ENCODE data around the gene WWOX.

Gene WWOX

GRCh38 chr16:78571898-78572358, 472.5 kb downstream of the WWOX start:
- no peak overlapping the region for H3K4me3 ChIP-seq (ENCODE audit: low read depth, low read length)
- no peak overlapping the region for H3K27ac ChIP-seq (ENCODE audit: low read depth, low read length)
- H3K9ac ChIP-seq (ENCODE audit: low read depth, low read length): no peak overlapping the region
- H3K36me3 ChIP-seq (ENCODE audit: control insufficient read depth, insufficient read depth, low read length): no peaks in the 10 kb centered on the region
- no peaks in the 10 kb centered on the region for H3K27me3 ChIP-seq (ENCODE audit: control insufficient read depth, insufficient read depth, low read length)
- no peaks in the 10 kb centered on the region for H3K4me1 ChIP-seq (ENCODE audit: control insufficient read depth, insufficient read depth, low read length)
- no peaks in the 10 kb centered on the region for H3K9me3 ChIP-seq (ENCODE audit: control insufficient read depth, insufficient read depth, low read length)

GRCh38 chr16:78574571-78574970, 475.1 kb downstream of the WWOX start:
- H3K9me3 ChIP-seq (ENCODE audit: control insufficient read depth, insufficient read depth, low read length): no peaks in the 10 kb centered on the region
- H3K9ac ChIP-seq (ENCODE audit: low read depth, low read length): no peak overlapping the region
- H3K36me3 ChIP-seq (ENCODE audit: control insufficient read depth, insufficient read depth, low read length): no peaks in the 10 kb centered on the region
- H3K27ac ChIP-seq (ENCODE audit: low read depth, low read length): no peak overlapping the region
- H3K4me1 ChIP-seq (ENCODE audit: control insufficient read depth, insufficient read depth, low read length): no peaks in the 10 kb centered on the region
- no peak overlapping the region for H3K4me3 ChIP-seq (ENCODE audit: low read depth, low read length)
- no peaks in the 10 kb centered on the region for H3K27me3 ChIP-seq (ENCODE audit: control insufficient read depth, insufficient read depth, low read length)

GRCh38 chr16:78576941-78577340, 477.5 kb downstream of the WWOX start:
- no peak overlapping the region for H3K4me3 ChIP-seq (ENCODE audit: low read depth, low read length)
- no peaks in the 10 kb centered on the region for H3K27me3 ChIP-seq (ENCODE audit: control insufficient read depth, insufficient read depth, low read length)
- no peaks in the 10 kb centered on the region for H3K9me3 ChIP-seq (ENCODE audit: control insufficient read depth, insufficient read depth, low read length)
- no peaks in the 10 kb centered on the region for H3K4me1 ChIP-seq (ENCODE audit: control insufficient read depth, insufficient read depth, low read length)
- no peaks in the 10 kb centered on the region for H3K36me3 ChIP-seq (ENCODE audit: control insufficient read depth, insufficient read depth, low read length)
- H3K27ac ChIP-seq (ENCODE audit: low read depth, low read length): no peak overlapping the region
- no peak overlapping the region for H3K9ac ChIP-seq (ENCODE audit: low read depth, low read length)

GRCh38 chr16:78577630-78578029, 478.2 kb downstream of the WWOX start:
- Histone ChIP-seq H3K36me3 (ENCODE audit: control insufficient read depth, insufficient read depth, low read length) (no peaks in the 10 kb centered on the region), H3K27ac (ENCODE audit: low read depth, low read length) (no peak overlapping the region), H3K27me3 (ENCODE audit: control insufficient read depth, insufficient read depth, low read length) (no peaks in the 10 kb centered on the region), H3K9ac (ENCODE audit: low read depth, low read length) (no peak overlapping the region), H3K4me1 (ENCODE audit: control insufficient read depth, insufficient read depth, low read length) (peaks cover 2% of the 10 kb centered on the region), H3K4me3 (ENCODE audit: low read depth, low read length) (no peak overlapping the region), H3K9me3 (ENCODE audit: control insufficient read depth, insufficient read depth, low read length) (no peaks in the 10 kb centered on the region)

GRCh38 chr16:78579020-78579419, 479.6 kb downstream of the WWOX start:
- Histone ChIP-seq H3K27me3 (ENCODE audit: control insufficient read depth, insufficient read depth, low read length) (no peaks in the 10 kb centered on the region), H3K27ac (ENCODE audit: low read depth, low read length) (no peak overlapping the region), H3K4me3 (ENCODE audit: low read depth, low read length) (no peak overlapping the region), H3K36me3 (ENCODE audit: control insufficient read depth, insufficient read depth, low read length) (no peaks in the 10 kb centered on the region), H3K9ac (ENCODE audit: low read depth, low read length) (no peak overlapping the region), H3K9me3 (ENCODE audit: control insufficient read depth, insufficient read depth, low read length) (no peaks in the 10 kb centered on the region), H3K4me1 (ENCODE audit: control insufficient read depth, insufficient read depth, low read length) (peaks cover 15% of the 10 kb centered on the region)

GRCh38 chr16:78583441-78583840, 484.0 kb downstream of the WWOX start:
- H3K27ac ChIP-seq (ENCODE audit: low read depth, low read length): no peak overlapping the region
- no peak overlapping the region for H3K4me3 ChIP-seq (ENCODE audit: low read depth, low read length)
- H3K36me3 ChIP-seq (ENCODE audit: control insufficient read depth, insufficient read depth, low read length): no peaks in the 10 kb centered on the region
- H3K4me1 ChIP-seq (ENCODE audit: control insufficient read depth, insufficient read depth, low read length): peaks cover 16% of the 10 kb centered on the region
- H3K9me3 ChIP-seq (ENCODE audit: control insufficient read depth, insufficient read depth, low read length): no peaks in the 10 kb centered on the region
- no peaks in the 10 kb centered on the region for H3K27me3 ChIP-seq (ENCODE audit: control insufficient read depth, insufficient read depth, low read length)
- H3K9ac ChIP-seq (ENCODE audit: low read depth, low read length): no peak overlapping the region

GRCh38 chr16:78584213-78584860, 484.9 kb downstream of the WWOX start:
- H3K36me3 ChIP-seq (ENCODE audit: control insufficient read depth, insufficient read depth, low read length): no peaks in the 10 kb centered on the region
- H3K27me3 ChIP-seq (ENCODE audit: control insufficient read depth, insufficient read depth, low read length): no peaks in the 10 kb centered on the region
- H3K9me3 ChIP-seq (ENCODE audit: control insufficient read depth, insufficient read depth, low read length): no peaks in the 10 kb centered on the region

GRCh38 chr16:78584991-78585390, 485.5 kb downstream of the WWOX start:
- H3K27me3 ChIP-seq (ENCODE audit: control insufficient read depth, insufficient read depth, low read length): no peaks in the 10 kb centered on the region
- no peak overlapping the region for H3K27ac ChIP-seq (ENCODE audit: low read depth, low read length)
- H3K36me3 ChIP-seq (ENCODE audit: control insufficient read depth, insufficient read depth, low read length): no peaks in the 10 kb centered on the region
- peaks cover 16% of the 10 kb centered on the region for H3K4me1 ChIP-seq (ENCODE audit: control insufficient read depth, insufficient read depth, low read length)
- H3K9me3 ChIP-seq (ENCODE audit: control insufficient read depth, insufficient read depth, low read length): no peaks in the 10 kb centered on the region
- H3K4me3 ChIP-seq (ENCODE audit: low read depth, low read length): no peak overlapping the region
- H3K9ac ChIP-seq (ENCODE audit: low read depth, low read length): no peak overlapping the region

More at GRCh38 chr16:78584213-78584860, 484.9 kb downstream of the WWOX start:
- Histone ChIP-seq H3K4me1 (ENCODE audit: control insufficient read depth, insufficient read depth, low read length) (peaks cover 16% of the 10 kb centered on the region), H3K9ac (ENCODE audit: low read depth, low read length) (no peak overlapping the region), H3K27ac (ENCODE audit: low read depth, low read length) (no peak overlapping the region), H3K4me3 (ENCODE audit: low read depth, low read length) (no peak overlapping the region)

GRCh38 chr16:78589331-78589730, 489.9 kb downstream of the WWOX start:
- H3K9me3 ChIP-seq (ENCODE audit: control insufficient read depth, insufficient read depth, low read length): no peaks in the 10 kb centered on the region
- no peaks in the 10 kb centered on the region for H3K27me3 ChIP-seq (ENCODE audit: control insufficient read depth, insufficient read depth, low read length)
- H3K36me3 ChIP-seq (ENCODE audit: control insufficient read depth, insufficient read depth, low read length): no peaks in the 10 kb centered on the region

GRCh38 chr16:78591682-78592103, 492.2 kb downstream of the WWOX start:
- Histone ChIP-seq H3K36me3 (ENCODE audit: control insufficient read depth, insufficient read depth, low read length) (no peaks in the 10 kb centered on the region), H3K9me3 (ENCODE audit: control insufficient read depth, insufficient read depth, low read length) (no peaks in the 10 kb centered on the region), H3K27ac (ENCODE audit: low read depth, low read length) (no peak overlapping the region), H3K4me1 (ENCODE audit: control insufficient read depth, insufficient read depth, low read length) (0 out of 2 replicates have a peak, but pooled peaks cover 6% of the 10 kb centered on the region), H3K9ac (ENCODE audit: low read depth, low read length) (no peak overlapping the region), H3K4me3 (ENCODE audit: low read depth, low read length) (no peak overlapping the region), H3K27me3 (ENCODE audit: control insufficient read depth, insufficient read depth, low read length) (no peaks in the 10 kb centered on the region)

More at GRCh38 chr16:78589331-78589730, 489.9 kb downstream of the WWOX start:
- Histone ChIP-seq H3K9ac (ENCODE audit: low read depth, low read length) (no peak overlapping the region), H3K27ac (ENCODE audit: low read depth, low read length) (no peak overlapping the region), H3K4me3 (ENCODE audit: low read depth, low read length) (no peak overlapping the region), H3K4me1 (ENCODE audit: control insufficient read depth, insufficient read depth, low read length) (0 out of 2 replicates have a peak, but pooled peaks cover 6% of the 10 kb centered on the region)

- Histone ChIP-seq H3K27me3 (ENCODE audit: control insufficient read depth, insufficient read depth, low read length) (no peaks in the 10 kb centered on the region), H3K36me3 (ENCODE audit: control insufficient read depth, insufficient read depth, low read length) (no peaks in the 10 kb centered on the region), H3K4me1 (ENCODE audit: control insufficient read depth, insufficient read depth, low read length) (0 out of 2 replicates have a peak, but pooled peaks cover 10% of the 10 kb centered on the region), H3K4me3 (ENCODE audit: low read depth, low read length) (no peak overlapping the region), H3K27ac (ENCODE audit: low read depth, low read length) (no peak overlapping the region), H3K9me3 (ENCODE audit: control insufficient read depth, insufficient read depth, low read length) (no peaks in the 10 kb centered on the region), H3K9ac (ENCODE audit: low read depth, low read length) (no peak overlapping the region)
These were observed 492.7 kb downstream of the WWOX start for GRCh38 chr16:78592111-78592510.
